HepG2 (cell line): ENCODE measurements around the gene HOXC11. TPM values are rescaled to one million over a fixed set of nuclear protein-coding genes. Genes with fewer than 3 reads are reported as not detected.

ENCODE experiments used
- ATAC-seq: fragments of 200-7000 bp; cut with Tn5 transposase; 3 replicates; pipeline ENCODE4 v1.9.1; 2020; ENCODE audit warnings: mild to moderate bottlenecking, moderate library complexity
- BruUV-seq: library from RNA; stranded (reverse); fragments of 400-500 nt; replicated peaks from 2 replicates; lab custom pipeline; 2021; lab: Mats Ljungman, UMichigan
- CTCF ChIA-PET: fragments of 300-600 bp; formaldehyde crosslinking; extraction: SDS; loops from one replicate; lab custom pipeline; 2021; ENCODE audit warnings: low total read pairs, inconsistent platforms, low intra/inter-chr PET ratio; lab: Yijun Ruan, JAX
- POLR2A ChIA-PET: fragments of 350-600 bp; sonication (Branson Sonifier 250); formaldehyde crosslinking; loops from one replicate; lab custom pipeline; 2020; ENCODE audit warnings: antibody characterized with exemption, inconsistent platforms; lab: Yijun Ruan, JAX
- DNase-seq: peaks from one replicate; pipeline ENCODE4 v3.0.0-alpha.2; 2015; ENCODE audit warnings: low spot score
- FAIRE-seq: peaks from 3 replicates; lab custom pipeline; 2011; peaks lifted over from hg19 to GRCh38; lab: Jason Lieb, UNC
- H2AFZ ChIP-seq: one replicate; pipeline ENCODE4 v1.6.1; 2011; ENCODE audit warnings: low read length, inconsistent platforms
- H3K27ac ChIP-seq: fragments of 300-600 bp; 3 replicates; pipeline ENCODE4 v1.8.0; 2011; ENCODE audit warnings: mixed run types, mild to moderate bottlenecking, mixed read lengths, low read length, inconsistent platforms; ENCODE audit not compliant: insufficient read depth; ENCODE audit errors: extremely low read length
- H3K27me3 ChIP-seq, 2 experiments: fragments of 200-600 bp in 1 of 2; 2 replicates in 1 of 2; 3 replicates in 1 of 2; pipeline versions ENCODE4 v1.6.0 to v1.8.0; 2011; ENCODE audit warnings: low read length in 2 of 2, mild to moderate bottlenecking in 2 of 2, moderate library complexity in 2 of 2, inconsistent platforms in 1 of 2; ENCODE audit not compliant: insufficient read depth in 2 of 2, control insufficient read depth in 1 of 2
- H3K36me3 ChIP-seq, 2 experiments: fragments of 200-600 bp in 1 of 2; replicated peaks in 1 of 2; 2 replicates in 1 of 2; 3 replicates in 1 of 2; pipeline versions ENCODE4 v1.5.1 to v1.8.0; 2011; ENCODE audit warnings: low read length in 2 of 2, inconsistent platforms in 1 of 2; ENCODE audit not compliant: insufficient read depth in 2 of 2, control insufficient read depth in 1 of 2
- H3K4me1 ChIP-seq: 2 replicates; pipeline ENCODE4 v1.5.1; 2012; ENCODE audit warnings: low read length, inconsistent platforms; ENCODE audit not compliant: insufficient read depth
- H3K4me2 ChIP-seq: 2 replicates; pipeline ENCODE4 v1.6.0; 2011; ENCODE audit warnings: low read depth, low read length, inconsistent platforms
- H3K4me3 ChIP-seq, 3 experiments: fragments of 200-600 bp in 1 of 3; sonication (generic), shearing (Covaris generic) in 1 of 3; replicated peaks in 1 of 3; 2 replicates each; pipeline ENCODE4 v1.5.1; 2011 to 2016; ENCODE audit warnings: low read length in 3 of 3, inconsistent platforms in 2 of 3, low read depth in 2 of 3, mild to moderate bottlenecking in 2 of 3, control low read depth in 1 of 3, mixed read lengths in 1 of 3; ENCODE audit not compliant: insufficient read depth in 1 of 3
- H3K79me2 ChIP-seq: one replicate; pipeline ENCODE4 v1.6.1; 2011; ENCODE audit warnings: low read length, inconsistent platforms; ENCODE audit not compliant: insufficient read depth
- H3K9ac ChIP-seq: 2 replicates; pipeline ENCODE4 v1.6.0; 2011; ENCODE audit warnings: mild to moderate bottlenecking, low read depth, low read length, inconsistent platforms; ENCODE audit not compliant: insufficient read depth
- H3K9me3 ChIP-seq: 2 replicates; pipeline ENCODE4 v1.5.1; 2012; ENCODE audit warnings: mild to moderate bottlenecking, low read length
- H4K20me1 ChIP-seq: 2 replicates; pipeline ENCODE4 v1.6.0; 2011; ENCODE audit warnings: inconsistent platforms, mild to moderate bottlenecking, low read length, moderate library complexity; ENCODE audit not compliant: insufficient read depth
- RAD21 ChIP-seq: fragments of 450-650 bp; formaldehyde crosslinking; IDR thresholded peaks from 2 replicates; pipeline ENCODE4 v1.5.0; 2020; ENCODE audit warnings: mild to moderate bottlenecking
- SAP130 ChIP-seq: IDR thresholded peaks from 2 replicates; pipeline ENCODE4 v1.6.1; 2016; ENCODE audit warnings: low read depth
- THAP11 ChIP-seq: IDR thresholded peaks from 2 replicates; pipeline ENCODE4 v1.6.1; 2016; ENCODE audit warnings: missing biosample characterization, missing genetic modification reagents
- TOPORS ChIP-seq: sonication (generic); formaldehyde crosslinking; IDR thresholded peaks from 2 replicates; pipeline ENCODE4 v1.8.0; 2023; ENCODE audit warnings: mild to moderate bottlenecking, missing genetic modification reagents
- ZNF230 ChIP-seq: sonication (generic); formaldehyde crosslinking; IDR thresholded peaks from 2 replicates; pipeline ENCODE4 v1.4.0; 2020; ENCODE audit warnings: mild to moderate bottlenecking, missing genetic modification reagents
- ZNF354B ChIP-seq: sonication (generic); formaldehyde crosslinking; IDR thresholded peaks from 2 replicates; pipeline ENCODE4 v1.8.0; 2022; ENCODE audit warnings: mild to moderate bottlenecking, missing genetic modification reagents
- ZNF468 ChIP-seq: sonication (generic); formaldehyde crosslinking; IDR thresholded peaks from 2 replicates; pipeline ENCODE4 v1.8.0; 2022; ENCODE audit warnings: mild to moderate bottlenecking, moderate library complexity, missing genetic modification reagents
- ZNF550 ChIP-seq: sonication (generic); formaldehyde crosslinking; IDR thresholded peaks from 2 replicates; pipeline ENCODE4 v1.4.0; 2020; ENCODE audit warnings: mild to moderate bottlenecking, missing genetic modification reagents, borderline replicate concordance
- ZNF580 ChIP-seq: IDR thresholded peaks from 2 replicates; pipeline ENCODE4 v1.6.1; 2016; ENCODE audit warnings: low read depth, borderline replicate concordance
- WGBS: methylation state at CpG from one replicate; pipeline ENCODE4 v1.1.6; 2017; ENCODE audit warnings: low lambda C conversion rate; 5-methylcytosine and 5-hydroxymethylcytosine counted together
- in situ Hi-C: cut with HindIII; loops from 2 replicates; pipeline ENCODE4 v1.10.0; 2017; ENCODE audit warnings: low pct_unique_long_range_greater_than_20kb; ENCODE audit not compliant: extremely low pct_ligation_motif_present
- intact Hi-C: fragments of 100-400 bp; cut with micrococcal nuclease; formaldehyde crosslinking; loops from one replicate; pipeline ENCODE4 v1.10.0; 2022; ENCODE audit not compliant: unreplicated experiment
- polyA plus RNA-seq, 8 experiments: library from polyadenylated mRNA; depleted of rRNA in 3 of 8; stranded (reverse) in 7 of 8; unstranded in 1 of 8; fragments of >200 nt; fragmentation: Illumina TruSeq in 4 of 8; extraction: Trizol in 4 of 8; gene quantifications; 2 replicates each; pipeline versions ENCODE4 v1.2.1 to v1.2.3, GENCODE V29; 2011 to 2016; ENCODE audit warnings: low read depth in 4 of 8, missing spikeins in 1 of 8, mixed read lengths in 1 of 8; ENCODE audit not compliant: insufficient read depth in 1 of 8
- total RNA-seq, 5 experiments: library from RNA; depleted of rRNA; stranded (reverse); fragments of >200 nt; fragmentation: Illumina TruSeq; extraction: Trizol; gene quantifications; 2 replicates each; pipeline ENCODE4 v1.2.3, GENCODE V29; 2016; ENCODE audit warnings: low read depth in 1 of 5

HOXC11 gene
- total and polyA plus RNA-seq, 2 of the 13 experiments (the other 11 are each of a cell fraction or from before 2014, with no cell fraction given), result not detected

GRCh38 chr12:53932915-53933314 lies 40.0 kb upstream of the HOXC11 start:
- Histone ChIP-seq H3K36me3 (no peaks in the 10 kb centered on the region), H3K4me2 (no peak overlapping the region), H3K79me2 (no peaks in the 10 kb centered on the region), H3K4me3 (no peak overlapping the region), H4K20me1 (no peaks in the 10 kb centered on the region), H2AFZ (no peak overlapping the region), H3K4me1 (no peaks in the 10 kb centered on the region), H3K27me3 (peaks cover 6 to 95% of the 10 kb centered on the region in 2 experiments; a peak in 4 of 5 replicates), H3K27ac (no peak overlapping the region), H3K9me3 (no peaks in the 10 kb centered on the region), H3K9ac (no peak overlapping the region)
- CTCF ChIA-PET, result no interaction called here
- TF ChIP-seq SAP130 (CRISPR knock-in tag) (no peak), ZNF354B (no peak), ZNF580 (CRISPR knock-in tag) (no peak), THAP11 (CRISPR knock-in tag) (no peak), TOPORS (no peak), RAD21 (CRISPR knock-in tag) (no peak), ZNF468 (CRISPR knock-in tag) (no peak), ZNF230 (CRISPR knock-in tag) (no peak), ZNF550 (no peak)
- ATAC-seq, result no peak
- no TSS peak for BruUV-seq
- WGBS, result 0% methylated on average over 4 of the region's 4 CpGs
- in situ Hi-C loops (loop anchor here (25.0 kb wide), 1 partner anchor 146 kb away; no protein-coding TSS in a partner anchor), intact Hi-C loops (no loop called here)
- POLR2A ChIA-PET, result no interaction called here
- FAIRE-seq, result no peak
- no peak for DNase-seq
